SU-DHL-6 (cell line): ENCODE data around the gene SVOPL.

Source experiments
- EZH2phosphoT487 ChIP-seq: fragments of 200-600 bp; sonication (generic), shearing (Covaris generic); conservative IDR thresholded peaks from 2 replicates; pipeline ENCODE4 v1.6.1; 2018; ENCODE audit warnings: mild to moderate bottlenecking, antibody characterized with exemption, low read length, moderate library complexity, mixed read lengths
- TF ChIP-seq, protein P1 (sequence below): fragments of 200-600 bp; sonication (generic); IDR thresholded peaks from one replicate; pipeline ENCODE4 v1.5.1; 2017; ENCODE audit warnings: antibody characterized with exemption, mild to moderate bottlenecking, low read length, moderate library complexity; ENCODE audit not compliant: insufficient read depth, poor library complexity, severe bottlenecking

DNA sequence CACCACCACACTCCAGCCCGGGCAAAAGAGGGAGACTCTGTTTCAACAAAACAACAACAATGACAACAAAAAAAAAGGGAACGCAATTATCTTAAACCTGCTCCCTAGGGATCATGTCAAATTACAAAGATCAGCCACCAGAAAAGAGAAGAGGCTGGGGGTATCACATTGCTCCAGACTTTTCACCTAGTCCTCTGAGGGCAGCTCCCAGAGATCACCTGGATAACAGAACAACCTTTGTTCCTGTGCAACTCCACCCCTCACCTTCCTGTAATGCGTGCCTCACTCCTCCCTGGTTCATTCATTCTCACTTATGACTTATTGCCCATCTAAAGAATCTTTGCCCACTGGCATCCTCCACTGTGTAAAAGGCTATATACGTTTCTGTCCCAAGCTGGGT lies 31.8 kb downstream of the SVOPL start:
- TF ChIP-seq, protein P1, sequence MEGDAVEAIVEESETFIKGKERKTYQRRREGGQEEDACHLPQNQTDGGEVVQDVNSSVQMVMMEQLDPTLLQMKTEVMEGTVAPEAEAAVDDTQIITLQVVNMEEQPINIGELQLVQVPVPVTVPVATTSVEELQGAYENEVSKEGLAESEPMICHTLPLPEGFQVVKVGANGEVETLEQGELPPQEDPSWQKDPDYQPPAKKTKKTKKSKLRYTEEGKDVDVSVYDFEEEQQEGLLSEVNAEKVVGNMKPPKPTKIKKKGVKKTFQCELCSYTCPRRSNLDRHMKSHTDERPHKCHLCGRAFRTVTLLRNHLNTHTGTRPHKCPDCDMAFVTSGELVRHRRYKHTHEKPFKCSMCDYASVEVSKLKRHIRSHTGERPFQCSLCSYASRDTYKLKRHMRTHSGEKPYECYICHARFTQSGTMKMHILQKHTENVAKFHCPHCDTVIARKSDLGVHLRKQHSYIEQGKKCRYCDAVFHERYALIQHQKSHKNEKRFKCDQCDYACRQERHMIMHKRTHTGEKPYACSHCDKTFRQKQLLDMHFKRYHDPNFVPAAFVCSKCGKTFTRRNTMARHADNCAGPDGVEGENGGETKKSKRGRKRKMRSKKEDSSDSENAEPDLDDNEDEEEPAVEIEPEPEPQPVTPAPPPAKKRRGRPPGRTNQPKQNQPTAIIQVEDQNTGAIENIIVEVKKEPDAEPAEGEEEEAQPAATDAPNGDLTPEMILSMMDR: no peak
- TF ChIP-seq EZH2phosphoT487: no peak
